AG20443 (cell line): ENCODE results near the gene DIS3L2.
A peak's percentile ranks its signal among the peaks of the same experiment; 100 is the strongest.

Experiments used
- DNase-seq: peaks from one replicate; pipeline ENCODE4 v3.0.0; 2012; ENCODE audit warnings: low spot score, mixed read lengths

DIS3L2 gene

DNA sequence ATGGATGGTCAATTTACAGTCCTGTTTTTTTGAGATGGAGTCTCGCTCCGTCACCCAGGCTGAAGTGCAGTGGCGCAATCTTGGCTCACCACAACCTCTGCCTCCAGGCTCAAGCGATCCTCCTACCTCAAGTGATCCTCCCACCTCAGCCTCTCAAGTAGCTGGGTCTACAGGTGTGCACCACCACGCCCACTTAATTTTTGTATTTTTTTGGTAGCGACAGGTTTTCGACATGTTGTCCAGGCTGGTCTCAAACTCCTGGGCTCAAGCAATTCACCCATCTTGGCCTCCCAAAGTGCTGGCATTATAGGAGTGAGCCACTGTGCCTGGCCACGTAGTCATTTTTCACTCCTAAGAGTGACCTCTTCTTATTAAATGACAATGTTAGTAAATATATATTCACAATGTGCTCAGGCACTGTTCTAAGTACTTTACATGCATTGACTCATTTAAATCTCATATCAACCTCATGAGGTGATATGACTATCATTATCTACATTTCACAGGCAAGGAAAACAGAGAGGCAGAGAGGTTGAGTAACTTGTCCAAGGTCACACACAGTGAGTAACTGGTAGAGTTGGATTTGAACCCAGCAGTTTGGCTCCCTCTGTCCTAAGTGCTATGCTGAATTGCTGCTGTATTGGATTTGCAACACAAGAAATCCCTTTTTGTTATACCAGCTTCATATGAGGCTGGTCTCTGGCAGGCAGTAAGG lies 5.6 kb upstream of the DIS3L2 start:
- DNase-seq, result no peak

DNA sequence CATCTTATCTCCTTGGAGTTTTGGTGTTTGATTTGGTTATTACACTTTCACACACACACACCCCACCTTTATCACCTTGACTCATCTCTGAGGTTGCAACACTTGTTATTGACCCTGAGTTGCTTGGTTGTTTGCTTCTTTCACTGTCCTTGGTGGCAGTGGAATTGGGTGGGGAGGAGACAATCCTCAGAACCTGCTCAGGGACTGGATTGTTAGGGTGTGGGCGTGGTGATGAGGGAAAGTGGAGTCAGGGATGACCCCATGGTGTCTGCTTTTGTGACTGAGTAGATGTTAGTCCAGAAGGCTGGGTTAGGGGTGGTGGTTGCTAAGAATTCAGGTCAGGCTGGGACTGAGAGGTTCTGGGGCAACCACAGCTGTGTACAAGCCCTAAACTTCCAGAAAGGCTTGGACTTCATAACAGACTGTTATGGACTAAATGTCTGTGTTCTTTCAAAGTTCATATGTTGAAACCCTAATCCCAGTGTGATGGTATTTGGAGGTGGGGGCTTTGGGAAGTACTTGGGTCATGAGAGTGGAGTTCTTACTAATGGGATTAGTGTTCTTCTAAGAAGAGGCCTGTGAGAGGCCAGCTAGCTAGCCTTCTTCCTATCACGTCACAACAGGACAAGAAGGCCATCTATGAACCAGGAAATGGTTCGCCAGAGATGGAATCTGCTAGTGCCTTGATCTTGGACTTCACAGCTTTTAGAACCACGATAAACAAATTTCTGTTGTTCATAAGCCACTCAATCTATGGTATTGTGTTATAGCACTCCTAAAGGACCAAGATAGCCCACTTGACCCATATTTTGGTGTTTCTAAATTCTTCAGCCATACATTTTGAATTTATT lies 3.4 kb upstream of the DIS3L2 start:
- DNase-seq, result no peak

DNA sequence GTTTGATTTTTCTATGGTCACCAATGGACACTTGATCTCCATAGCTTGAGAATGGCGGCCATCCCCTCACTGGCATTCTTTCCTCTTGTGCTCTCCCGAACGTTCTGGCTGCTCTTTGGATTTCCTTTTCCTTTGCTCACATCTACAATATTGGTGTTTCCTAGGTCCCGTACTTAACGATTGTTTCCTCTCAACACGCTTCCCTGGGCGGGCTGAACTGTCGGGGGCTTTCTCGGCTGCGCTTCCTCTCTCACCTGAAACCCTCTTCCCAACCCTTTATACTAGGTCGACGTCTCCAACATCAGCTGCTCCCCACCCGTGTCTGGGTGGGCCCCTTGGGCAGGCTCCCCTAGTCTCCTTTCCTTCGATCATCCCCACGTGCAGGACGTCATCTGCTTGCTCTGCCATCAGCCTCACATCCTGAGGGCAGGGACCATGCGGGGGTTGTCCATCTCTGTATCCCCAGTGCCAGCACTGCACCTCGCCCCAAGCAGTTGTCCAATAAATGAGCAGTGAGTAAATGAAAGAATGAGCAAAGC lies 634 bp upstream of the DIS3L2 start:
- DNase-seq, result no peak

DNA sequence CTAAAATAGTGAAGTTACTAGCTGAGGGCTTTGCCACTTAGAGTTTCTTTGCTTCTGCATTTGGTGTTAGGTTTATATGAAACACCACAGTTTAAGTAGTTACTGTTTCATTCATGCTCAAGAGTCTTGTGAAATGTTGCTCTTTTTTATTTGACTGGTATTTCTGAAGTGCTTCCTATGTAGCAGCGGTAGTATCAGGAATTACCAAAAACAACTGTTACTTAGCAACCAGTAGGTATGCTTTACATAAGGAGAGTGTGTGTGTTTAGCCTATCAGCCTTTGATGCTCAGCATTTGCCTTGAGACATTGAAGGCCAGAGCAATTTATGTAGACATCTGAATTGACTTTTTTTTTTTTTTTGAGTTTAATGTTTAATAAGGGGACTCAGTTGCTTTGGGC lies 3.6 kb downstream of the DIS3L2 start:
- DNase-seq, result no peak

DNA sequence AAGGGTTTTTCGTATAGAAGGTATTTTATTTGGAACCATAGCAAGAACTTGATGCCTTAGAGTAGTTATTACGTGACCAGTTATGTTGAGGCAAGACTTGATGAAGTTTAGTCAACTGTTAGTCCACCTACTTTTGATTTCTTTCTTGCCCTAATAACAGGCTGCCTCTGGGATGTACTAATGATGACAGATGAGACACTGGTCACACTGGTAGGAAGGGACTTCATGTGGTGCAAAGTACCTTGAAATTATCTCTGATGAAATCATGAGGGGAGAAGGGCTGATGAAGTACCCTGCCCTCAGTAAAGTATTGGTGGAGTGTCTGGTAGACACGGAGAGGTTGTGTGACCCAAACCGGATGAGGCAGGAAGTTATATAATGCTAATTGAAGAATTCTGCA lies 5.4 kb downstream of the DIS3L2 start:
- DNase-seq, result no peak

DNA sequence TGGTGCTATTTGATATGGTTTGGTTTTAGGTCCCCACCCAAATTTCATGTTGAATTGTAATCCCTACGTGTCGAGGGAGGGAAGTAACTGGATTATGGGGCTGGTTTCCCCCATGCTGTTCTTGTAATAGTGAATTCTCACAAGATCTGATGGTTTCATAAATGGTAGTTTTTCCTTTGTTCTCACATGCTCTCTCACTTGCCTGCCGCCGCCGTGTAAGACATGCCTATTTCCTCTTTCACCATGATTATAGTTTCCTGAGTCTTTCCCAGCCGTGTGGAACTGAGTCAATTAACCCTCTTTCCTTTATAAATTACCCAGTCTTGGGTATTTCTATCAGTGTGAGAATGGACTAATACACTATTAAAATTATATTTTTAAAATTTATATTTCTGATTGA lies 7.3 kb downstream of the DIS3L2 start:
- no peak for DNase-seq

DNA sequence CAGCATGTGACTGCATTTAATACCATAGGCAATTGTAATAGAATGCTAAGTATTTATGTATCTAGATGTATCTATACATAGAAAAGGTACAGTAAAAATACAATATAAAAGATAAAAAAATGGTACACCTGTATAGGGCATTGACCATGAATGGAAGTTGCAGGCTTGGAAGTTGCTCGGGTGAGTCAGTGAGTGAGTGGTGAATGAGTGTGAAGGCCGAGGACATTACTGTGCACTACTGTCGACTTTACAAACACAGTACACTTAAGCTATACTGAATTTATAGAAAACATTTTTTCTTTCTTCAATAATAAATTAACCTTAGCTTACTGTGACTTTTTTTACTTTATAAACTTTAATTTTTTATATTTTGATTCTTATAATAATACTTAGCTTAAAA lies 8.9 kb downstream of the DIS3L2 start:
- DNase-seq, result no peak

DNA sequence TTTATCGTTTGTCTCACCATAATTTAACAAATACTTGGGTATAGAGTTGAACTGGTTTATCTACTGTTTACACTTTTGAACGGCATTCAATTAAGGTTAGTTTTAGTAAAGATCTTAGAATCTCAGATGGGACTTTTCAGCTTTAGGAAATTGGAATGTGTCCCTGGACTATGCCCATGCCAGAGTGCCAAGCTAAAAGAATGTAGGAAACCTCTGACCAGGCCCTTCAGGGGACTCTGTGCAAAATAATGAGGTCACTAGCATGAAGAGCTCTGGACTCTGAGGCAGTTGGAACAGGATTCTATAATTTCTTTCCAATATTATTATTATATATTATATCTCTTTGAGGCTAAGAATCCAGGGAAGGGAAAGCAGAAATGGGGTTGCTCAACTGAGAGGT lies 13.5 kb downstream of the DIS3L2 start:
- DNase-seq, result no peak

DNA sequence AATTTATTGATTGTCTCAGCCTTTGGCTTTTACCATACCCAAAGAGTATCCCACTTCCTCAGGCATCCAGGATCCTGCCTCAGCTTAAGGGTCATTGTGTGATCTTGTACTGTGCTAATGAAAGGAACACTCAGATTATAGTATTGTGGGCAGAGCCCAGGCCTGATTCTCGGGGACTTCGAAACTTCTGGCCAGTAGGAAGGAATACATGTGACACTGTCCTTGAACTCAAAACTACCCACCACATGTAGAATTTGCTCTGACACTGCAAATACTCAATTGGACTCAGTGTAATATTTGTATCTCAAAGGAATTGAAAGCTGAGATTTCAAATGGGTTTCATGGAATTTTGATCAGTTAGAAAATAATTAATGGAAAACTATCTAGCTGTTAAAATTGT lies 15.9 kb downstream of the DIS3L2 start:
- no peak for DNase-seq

DNA sequence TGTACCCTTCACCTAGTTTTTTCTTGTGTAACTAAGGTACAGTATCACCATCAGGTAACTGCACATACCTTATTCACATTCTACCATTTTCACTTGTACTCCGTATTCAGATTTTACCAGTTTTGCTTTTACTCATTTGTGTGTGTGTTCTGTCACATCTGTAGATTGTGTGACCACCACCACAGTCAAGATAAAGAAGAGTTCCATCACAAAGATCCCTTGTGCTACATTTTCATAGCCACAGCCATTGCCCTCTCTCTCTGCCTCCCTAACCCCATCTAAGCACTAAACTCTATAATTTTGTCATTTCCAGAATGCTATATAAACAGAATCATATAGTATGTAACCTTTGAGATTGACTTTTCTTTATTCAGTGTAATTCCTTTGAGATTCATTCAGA lies 23.5 kb downstream of the DIS3L2 start:
- DNase-seq, result no peak

DNA sequence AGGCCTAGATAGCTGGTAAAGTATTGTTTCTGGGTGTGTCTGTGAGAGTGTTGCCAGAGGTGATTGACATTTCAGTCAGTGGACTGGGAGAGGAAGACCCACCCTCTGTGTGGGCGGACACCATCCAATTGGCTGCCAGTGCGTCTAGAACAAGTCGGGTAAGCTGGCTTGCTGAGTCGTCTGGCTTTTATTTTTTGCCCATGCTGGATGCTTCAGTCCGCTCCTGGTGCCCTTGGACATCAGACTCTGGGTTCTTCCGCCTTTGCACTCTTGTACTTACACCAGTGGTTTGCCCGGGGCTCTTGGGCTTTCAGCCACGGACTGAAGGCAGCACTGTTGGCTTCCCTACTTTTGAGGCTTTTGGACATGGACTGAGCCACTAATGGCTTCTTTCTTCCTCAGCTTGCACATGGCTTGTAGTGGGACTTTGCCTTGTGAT lies 24.3 kb downstream of the DIS3L2 start:
- DNase-seq, result no peak

DNA sequence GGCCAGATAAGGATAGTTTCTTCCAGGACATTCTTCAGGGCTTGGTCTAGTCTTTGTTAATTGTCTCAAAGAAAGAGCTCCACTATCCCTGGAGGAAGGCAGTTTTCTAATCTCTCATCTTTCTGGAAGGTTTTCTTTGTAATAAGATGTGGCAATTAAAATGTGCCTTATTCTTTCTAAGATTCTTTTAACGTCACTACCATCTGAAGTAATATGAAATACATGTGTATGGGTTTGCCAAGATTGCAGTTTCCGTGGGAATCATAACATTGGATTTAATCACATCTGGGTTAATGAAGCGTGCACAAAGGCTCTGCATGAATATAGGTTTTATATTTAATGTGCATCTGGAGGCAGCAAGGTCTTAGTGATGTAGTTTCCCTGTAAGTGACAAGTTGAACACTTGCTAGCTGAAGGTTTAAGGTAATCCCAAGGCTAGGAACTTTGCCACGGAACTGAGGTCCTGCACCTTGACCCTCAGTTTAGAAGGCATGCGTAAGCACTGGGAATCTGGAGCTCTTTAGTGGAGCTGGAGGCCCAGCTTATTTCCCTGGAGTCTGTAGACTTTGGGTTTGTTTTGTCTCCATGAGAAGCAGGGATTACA lies 25.7 kb downstream of the DIS3L2 start:
- DNase-seq, result no peak

DNA sequence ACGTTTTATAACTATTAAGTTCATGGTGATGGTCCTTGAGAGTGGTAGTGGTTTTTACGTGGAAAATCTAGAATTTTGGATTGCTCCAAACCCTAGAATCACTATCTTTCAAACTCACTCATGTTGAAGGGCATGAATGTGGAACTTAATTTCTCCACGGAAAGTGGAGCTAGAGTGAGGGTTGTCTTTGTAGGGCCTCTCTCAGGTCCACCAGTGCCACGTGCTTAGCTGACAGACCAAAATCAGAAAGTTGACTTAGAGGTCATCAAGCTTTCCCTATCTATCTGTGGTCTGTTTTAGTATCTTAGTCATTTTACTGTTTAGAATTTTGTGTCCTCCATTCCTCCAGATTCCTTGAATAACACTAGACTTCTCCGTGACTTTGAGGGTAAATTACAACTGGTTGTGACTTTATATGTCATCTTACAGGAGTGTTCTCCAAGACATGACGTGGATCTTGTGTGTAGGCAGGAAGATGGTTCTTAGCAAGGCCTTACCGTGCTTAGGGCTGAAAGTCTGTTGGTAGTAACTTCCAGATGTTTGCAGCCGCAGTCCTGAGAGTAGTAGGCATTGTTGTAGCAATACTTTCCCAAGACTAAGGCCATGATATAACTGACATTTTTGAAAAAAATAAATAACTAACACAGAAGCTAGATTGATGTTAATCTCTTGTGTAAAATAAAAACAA lies 26.8 kb downstream of the DIS3L2 start:
- no peak for DNase-seq

DNA sequence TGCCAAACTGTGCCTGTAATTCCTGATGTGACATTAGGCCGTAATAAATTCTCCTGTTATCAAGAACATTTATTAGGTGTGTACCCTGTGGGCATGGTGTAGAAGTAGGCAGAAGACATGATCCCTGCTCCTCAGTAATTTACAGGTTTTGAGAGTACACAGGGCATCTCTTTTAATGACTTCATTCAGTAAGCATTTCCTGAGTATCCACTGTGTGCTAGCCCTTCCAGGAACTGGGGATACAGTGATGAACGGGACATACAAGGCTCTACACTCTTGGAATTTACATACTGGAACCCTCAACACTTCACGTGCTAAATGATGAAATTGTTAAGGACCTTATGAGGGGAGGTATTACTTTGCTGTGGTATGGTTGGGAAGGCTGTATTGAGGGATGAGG lies 30.2 kb downstream of the DIS3L2 start:
- DNase-seq, result no peak

DNA sequence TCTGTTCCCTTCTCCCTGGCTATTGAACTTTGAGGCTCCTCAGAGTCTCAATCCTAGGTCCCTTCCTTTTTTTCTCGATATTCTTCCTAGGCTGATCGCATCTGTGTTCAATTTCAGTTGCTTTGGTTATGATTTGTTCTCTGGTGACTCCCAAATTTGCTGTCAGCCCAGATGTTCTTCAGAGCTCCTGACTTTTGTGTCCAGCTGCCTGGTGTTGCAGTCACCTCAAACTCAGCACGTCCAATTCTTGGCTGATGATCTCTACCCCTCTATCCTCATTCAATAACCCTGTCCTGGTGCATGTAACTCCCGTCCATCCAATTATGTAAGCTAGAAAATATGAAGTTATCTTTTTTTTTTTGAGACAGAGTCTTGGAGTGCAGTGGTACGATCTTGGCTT lies 31.4 kb downstream of the DIS3L2 start:
- DNase-seq, result peak; percentile 29

DNA sequence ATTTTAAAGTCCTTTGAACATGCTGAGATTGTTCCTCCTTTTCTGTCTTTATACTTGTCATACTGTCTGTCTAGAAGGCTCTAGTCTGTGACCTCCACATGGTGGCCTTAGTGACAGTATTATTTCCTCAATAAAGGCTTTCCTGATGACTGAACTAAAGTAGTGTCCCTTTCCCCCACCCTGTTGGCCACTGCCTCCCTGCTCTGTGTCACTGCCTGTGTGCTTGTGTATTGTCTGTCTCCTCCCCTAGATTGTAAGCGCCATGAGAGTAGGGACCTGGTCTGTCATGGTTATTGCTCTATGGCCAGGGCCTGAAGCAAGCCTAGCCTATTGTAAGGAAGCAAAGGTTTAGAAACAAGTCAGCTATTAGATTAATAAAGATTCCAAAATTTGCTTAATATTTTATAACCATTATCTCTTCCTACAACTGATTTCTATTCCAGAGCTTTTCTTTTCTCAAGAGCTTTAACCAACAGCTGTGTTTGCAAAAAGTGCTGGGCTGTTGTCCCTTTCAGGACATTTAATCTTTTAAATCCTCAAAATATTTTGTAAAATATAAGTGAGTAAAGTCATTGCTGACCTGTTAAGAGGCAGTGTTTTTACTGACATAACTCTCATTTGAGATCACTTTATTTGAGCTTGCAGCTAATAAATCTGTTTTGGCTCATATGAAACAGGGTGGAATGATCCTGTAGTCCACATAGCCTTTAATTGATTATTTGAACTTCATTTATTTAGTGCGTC lies 35.5 kb downstream of the DIS3L2 start:
- no peak for DNase-seq

DNA sequence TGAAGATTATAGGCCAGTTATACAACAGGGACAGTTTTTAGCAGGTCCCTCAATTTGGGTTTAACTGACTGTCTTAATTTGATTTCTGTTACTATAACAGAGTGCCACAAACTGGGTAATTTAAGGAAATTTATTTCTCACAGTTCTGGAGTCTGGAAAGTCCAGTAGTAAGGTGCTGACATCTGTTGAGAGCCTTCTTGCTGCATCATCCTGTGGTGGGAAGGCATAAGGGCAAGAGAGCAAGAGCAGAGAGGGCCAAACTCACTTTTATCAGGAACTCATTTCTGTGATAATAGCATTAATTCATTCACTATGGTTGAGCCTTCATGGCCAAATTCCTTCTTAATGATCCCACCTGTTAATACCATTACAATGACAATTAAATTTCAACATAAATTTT lies 36.5 kb downstream of the DIS3L2 start:
- no peak for DNase-seq

DNA sequence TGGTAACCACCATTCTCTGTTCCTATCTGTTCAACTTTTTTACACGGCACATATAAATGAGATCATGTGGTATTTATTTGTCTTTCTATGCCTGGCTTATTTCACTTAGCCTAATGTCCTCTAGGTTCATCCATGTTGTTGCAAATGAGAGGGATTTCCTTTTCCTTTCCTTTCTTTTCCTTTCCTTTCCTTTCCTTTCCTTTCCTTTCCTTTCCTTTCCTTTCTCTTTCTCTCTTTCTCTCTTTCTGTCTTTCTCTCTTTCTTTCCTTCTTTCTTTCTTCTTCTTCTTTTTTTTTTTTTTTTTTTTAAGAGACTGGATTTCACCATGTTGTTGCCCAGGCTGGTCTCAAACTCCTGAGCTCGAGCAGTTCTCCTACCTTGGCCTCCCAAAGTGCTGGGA lies 38.9 kb downstream of the DIS3L2 start:
- DNase-seq, result no peak

DNA sequence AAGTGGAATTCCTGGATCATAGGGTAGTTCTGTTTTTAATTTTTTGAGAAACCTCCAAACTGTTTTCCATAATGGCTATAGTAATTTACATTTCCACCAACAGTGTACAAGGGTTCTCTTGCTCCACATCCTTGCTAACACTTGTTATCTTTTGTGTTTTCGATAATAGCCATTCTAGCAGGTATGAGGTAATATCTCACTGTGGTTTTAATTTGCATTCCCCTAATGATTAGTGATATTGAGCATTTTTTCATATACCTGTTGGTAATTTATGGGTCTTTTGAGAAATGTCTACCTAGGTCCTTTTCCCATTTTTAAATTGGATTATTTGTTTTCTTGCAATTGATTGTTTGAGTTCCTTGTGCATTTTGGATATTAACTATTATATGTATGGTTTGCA lies 39.6 kb downstream of the DIS3L2 start:
- no peak for DNase-seq

DNA sequence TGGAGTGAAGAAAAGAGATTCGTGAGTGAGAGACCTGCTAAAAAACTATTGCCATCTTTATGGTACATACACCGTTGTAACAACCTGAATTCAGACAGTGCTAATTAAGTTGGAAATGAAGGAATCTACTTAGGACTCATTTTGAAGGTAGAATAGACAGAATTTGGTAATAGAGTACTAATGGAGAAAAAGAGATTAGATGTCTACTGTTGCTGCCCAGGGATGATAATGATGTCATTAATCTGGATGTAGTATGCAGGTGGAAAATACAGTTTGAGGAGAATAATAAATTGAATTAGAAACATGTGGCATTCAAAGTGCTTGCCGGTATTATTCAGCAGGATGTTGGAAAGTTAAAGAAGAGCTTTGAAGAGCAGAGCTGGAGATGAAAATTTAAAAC lies 44.7 kb downstream of the DIS3L2 start:
- DNase-seq, result no peak

DNA sequence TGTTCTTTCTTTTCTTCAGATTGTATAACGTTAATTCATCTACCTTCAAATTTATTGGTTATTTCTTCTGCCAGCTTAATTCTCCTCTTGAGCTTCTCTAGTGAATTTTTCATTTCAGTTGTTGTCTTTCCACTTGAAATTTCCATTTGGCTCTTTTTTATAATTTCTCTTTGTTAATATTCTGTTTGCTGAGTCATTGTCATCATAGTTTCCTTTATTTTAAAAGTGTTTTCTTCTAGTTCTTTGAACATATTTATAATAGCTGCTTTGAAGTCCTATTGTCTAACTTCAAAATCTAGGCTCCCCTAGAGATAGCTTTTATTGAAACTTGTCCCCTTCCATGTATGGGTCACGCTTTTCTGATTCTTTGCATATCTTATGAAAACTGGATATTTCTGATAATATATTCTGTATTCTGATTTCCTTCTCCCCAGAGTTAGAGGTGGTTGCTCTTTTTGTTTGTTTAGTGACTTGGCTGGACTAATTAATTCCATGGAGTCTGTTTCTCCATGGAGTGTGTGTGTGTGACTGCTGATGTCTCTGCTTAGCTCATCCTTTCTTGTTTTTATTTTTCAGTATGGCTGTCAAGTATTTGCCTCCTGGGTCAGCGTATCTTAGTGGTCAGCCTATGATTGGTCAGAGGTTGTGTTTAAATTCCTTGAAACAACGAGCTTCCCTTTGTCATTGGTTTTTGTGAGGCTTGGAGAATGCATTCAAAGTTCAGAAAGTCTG lies 47.6 kb downstream of the DIS3L2 start:
- DNase-seq, result no peak
